Nephron (organoid): ENCODE results near the gene HSD17B8.

Experiments used
- H3K27ac Mint-ChIP-seq, 3 experiments: 2 replicates each; pipeline ENCODE4 v1.8.0; 2020; ENCODE audit warnings: mixed read lengths in 3 of 3, mild to moderate bottlenecking in 2 of 3, moderate library complexity in 1 of 3
- H3K27me3 Mint-ChIP-seq: 2 replicates; pipeline ENCODE4 v1.8.0; 2021; ENCODE audit warnings: low read depth, mild to moderate bottlenecking, moderate library complexity, mixed read lengths
- H3K36me3 Mint-ChIP-seq: 2 replicates; pipeline ENCODE4 v1.8.0; 2020; ENCODE audit warnings: low read depth, mixed read lengths
- H3K4me1 Mint-ChIP-seq: 2 replicates; pipeline ENCODE4 v1.8.0; 2020; ENCODE audit warnings: mixed read lengths
- H3K4me3 Mint-ChIP-seq, 3 experiments: 2 replicates each; pipeline ENCODE4 v1.8.0; 2020; ENCODE audit warnings: mild to moderate bottlenecking in 3 of 3, mixed read lengths in 3 of 3, moderate library complexity in 2 of 3
- H3K9me3 Mint-ChIP-seq: 2 replicates; pipeline ENCODE4 v1.8.0; 2020; ENCODE audit warnings: mixed read lengths
- CTCF ChIP-seq, 3 experiments: fragments of 200-600 bp; sonication (generic); IDR thresholded peaks; one replicate each; pipeline ENCODE4 v1.5.0; 2021; ENCODE audit warnings: antibody characterized with exemption in 3 of 3; ENCODE audit not compliant: unreplicated experiment in 3 of 3

The HSD17B8 gene

GRCh38 chr6:33185654-33186187, 18.7 kb upstream of the HSD17B8 start:
- H3K27me3 Mint-ChIP-seq: peaks cover 17% of the 10 kb centered on the region
- peaks cover 10% of the 10 kb centered on the region for H3K36me3 Mint-ChIP-seq
- no peaks in the 10 kb centered on the region for H3K9me3 Mint-ChIP-seq
- no peak overlapping the region for H3K27ac Mint-ChIP-seq
- no peak overlapping the region for H3K4me3 Mint-ChIP-seq
- H3K4me1 Mint-ChIP-seq: peaks cover 5% of the 10 kb centered on the region
- TF ChIP-seq CTCF (IDR thresholded peaks at IDR 0.05; ENCODE audit: unreplicated experiment in 3 of 3): no peak

GRCh38 chr6:33187809-33188208, 16.6 kb upstream of the HSD17B8 start:
- no peaks in the 10 kb centered on the region for H3K9me3 Mint-ChIP-seq
- H3K27ac Mint-ChIP-seq: no peak overlapping the region
- peaks cover 10% of the 10 kb centered on the region for H3K36me3 Mint-ChIP-seq
- peaks cover 17% of the 10 kb centered on the region for H3K4me1 Mint-ChIP-seq
- H3K4me3 Mint-ChIP-seq: no peak overlapping the region
- H3K27me3 Mint-ChIP-seq: peaks cover 31% of the 10 kb centered on the region
- TF ChIP-seq CTCF (IDR thresholded peaks at IDR 0.05; ENCODE audit: unreplicated experiment in 3 of 3): no peak

- H3K27me3 Mint-ChIP-seq: peaks cover 39% of the 10 kb centered on the region
- peaks cover 13% of the 10 kb centered on the region for H3K36me3 Mint-ChIP-seq
- peaks cover 20% of the 10 kb centered on the region for H3K4me1 Mint-ChIP-seq
- H3K4me3 Mint-ChIP-seq: no peak overlapping the region
- no peak overlapping the region for H3K27ac Mint-ChIP-seq
- TF ChIP-seq CTCF (IDR thresholded peaks at IDR 0.05; ENCODE audit: unreplicated experiment in 3 of 3): no peak
- H3K9me3 Mint-ChIP-seq: no peaks in the 10 kb centered on the region
Observed at GRCh38 chr6:33189164-33189563, 15.3 kb upstream of the HSD17B8 start.

- no peak overlapping the region for H3K4me3 Mint-ChIP-seq
- TF ChIP-seq CTCF (IDR thresholded peaks at IDR 0.05; ENCODE audit: unreplicated experiment in 3 of 3): no peak
- no peak overlapping the region for H3K27ac Mint-ChIP-seq
- peaks cover 38% of the 10 kb centered on the region for H3K27me3 Mint-ChIP-seq
- peaks cover 20% of the 10 kb centered on the region for H3K4me1 Mint-ChIP-seq
- H3K9me3 Mint-ChIP-seq: no peaks in the 10 kb centered on the region
- peaks cover 12% of the 10 kb centered on the region for H3K36me3 Mint-ChIP-seq
Observed at GRCh38 chr6:33189625-33190448, 14.6 kb upstream of the HSD17B8 start.

- Mint-ChIP-seq H3K4me3 (peak overlapping the region in 2 of 3 experiments; percentile 0 to 13), H3K36me3 (peaks cover 19% of the 10 kb centered on the region), H3K9me3 (no peaks in the 10 kb centered on the region), H3K4me1 (peaks cover 20% of the 10 kb centered on the region), H3K27ac (no peak overlapping the region), H3K27me3 (peaks cover 42% of the 10 kb centered on the region)
- TF ChIP-seq CTCF (IDR thresholded peaks at IDR 0.05; ENCODE audit: unreplicated experiment in 3 of 3): no peak
Observed at GRCh38 chr6:33190504-33191107, 13.8 kb upstream of the HSD17B8 start.
